NB4 (cell line): Measurements from ENCODE around the gene UPF1.

Experiments
- DNase-seq: peaks from one replicate; pipeline ENCODE4 v3.0.0; 2010; ENCODE audit warnings: low read depth
- H3K4me3 ChIP-seq: one replicate; pipeline ENCODE4 v1.5.1; 2011; ENCODE audit warnings: mild to moderate bottlenecking, low read depth, low read length, moderate library complexity
- CTCF ChIP-seq: IDR thresholded peaks from one replicate; pipeline ENCODE4 v1.5.1; 2012; ENCODE audit warnings: low read depth, low read length
- MAX ChIP-seq: IDR thresholded peaks from 2 replicates; pipeline ENCODE4 v1.6.1; 2011; ENCODE audit warnings: low read depth, low read length
- MYC ChIP-seq: IDR thresholded peaks from 2 replicates; pipeline ENCODE4 v1.6.1; 2011; ENCODE audit warnings: low read depth, low read length
- POLR2A ChIP-seq: IDR thresholded peaks from 2 replicates; pipeline ENCODE4 v1.6.1; 2011; ENCODE audit warnings: mild to moderate bottlenecking; ENCODE audit not compliant: insufficient read length; ENCODE audit errors: extremely low read depth

Gene UPF1

GRCh38 chr19:18859676-18860301, 28.0 kb downstream of the UPF1 start:
- no peak for DNase-seq
- H3K4me3 ChIP-seq = no peak overlapping the region
- TF ChIP-seq CTCF (no peak), MAX (no peak), MYC (no peak), POLR2A (no peak)

- H3K4me3 ChIP-seq = no peak overlapping the region
- DNase-seq = no peak
- TF ChIP-seq CTCF (no peak), MAX (no peak), POLR2A (no peak), MYC (no peak)
These were observed 28.5 kb downstream of the UPF1 start for GRCh38 chr19:18860302-18860700.

GRCh38 chr19:18860725-18861124, 29.0 kb downstream of the UPF1 start:
- TF ChIP-seq POLR2A = no peak
- no peak for TF ChIP-seq CTCF
- TF ChIP-seq MYC = no peak
- TF ChIP-seq MAX = no peak
- H3K4me3 ChIP-seq = no peak overlapping the region
- no peak for DNase-seq

GRCh38 chr19:18861235-18861634, 29.5 kb downstream of the UPF1 start:
- no peak for DNase-seq
- no peak for TF ChIP-seq POLR2A
- TF ChIP-seq MAX = no peak
- no peak for TF ChIP-seq CTCF
- H3K4me3 ChIP-seq = no peak overlapping the region

- no peak for TF ChIP-seq CTCF
- TF ChIP-seq MAX = no peak
- no peak for TF ChIP-seq POLR2A
- no peak for TF ChIP-seq MYC
- no peak for DNase-seq
- H3K4me3 ChIP-seq = no peak overlapping the region
These were observed 30.2 kb downstream of the UPF1 start for GRCh38 chr19:18861917-18862316.
